GM23248 (cell line): Measurements from ENCODE around the gene RPL10A.

Experiments used
- EZH2 ChIP-seq: fragments of 200-600 bp; sonication (generic); IDR thresholded peaks from 2 replicates; pipeline ENCODE4 v1.6.1; 2018; ENCODE audit warnings: antibody characterized with exemption, mild to moderate bottlenecking; ENCODE audit not compliant: insufficient read depth, poor library complexity, severe bottlenecking
- EZH2phosphoT487 ChIP-seq: fragments of 200-600 bp; sonication (generic); IDR thresholded peaks from 2 replicates; pipeline ENCODE4 v1.6.1; 2018; ENCODE audit warnings: antibody characterized with exemption, moderate library complexity, mild to moderate bottlenecking, low read depth; ENCODE audit not compliant: insufficient read depth

- TF ChIP-seq EZH2, result no peak
- TF ChIP-seq EZH2phosphoT487, result no peak
Observed at GRCh38 chr6:35483490-35483889, 15.3 kb downstream of the RPL10A start.
